Right ventricle myocardium superior (tissue), 1 donor: ENCODE results near the gene ZC3H12C. TPM values are rescaled to one million over a fixed set of nuclear protein-coding genes. Genes with fewer than 3 reads are reported as not detected.
"Not testable (repeated sequence)": the region's sequence is repeated elsewhere in the genome, so short reads cannot be mapped to it uniquely, and the experiment has no call there.

ENCODE experiments used
- ATAC-seq: fragments of 200-7000 bp; cut with Tn5 transposase; one replicate; pipeline ENCODE4 v1.9.1; 2020; ENCODE audit warnings: mild to moderate bottlenecking; ENCODE audit not compliant: poor library complexity
- DNase-seq: peaks from one replicate; pipeline ENCODE4 v3.0.0-alpha.2; 2020
- intact Hi-C: fragments of 100-400 bp; cut with DNase I; formaldehyde crosslinking; loops from one replicate; pipeline ENCODE4 v1.11.2; 2022
- total RNA-seq: library from RNA; stranded (reverse); fragmentation: NEBNext Ultra II Directional; extraction: Animal tissue kit (Norgen Biotek cat#: 25700); gene quantifications from one replicate; pipeline ENCODE4 v1.2.1, GENCODE V29; 2021
- donor health status: DM: no; HTN: yes; CAD: no; lungs with severe emphysema.

ZC3H12C gene
- total RNA-seq, 1 donor from 2014 or later = 16.1 TPM

GRCh38 chr11:110194211-110194766 lies 101.1 kb downstream of the ZC3H12C start:
- ATAC-seq, intact Hi-C loops, DNase-seq: not testable (repeated sequence)

GRCh38 chr11:110196241-110196754 lies 103.1 kb downstream of the ZC3H12C start:
- intact Hi-C loops = no loop called here
- DNase-seq (no peak), ATAC-seq (no peak)

DNA sequence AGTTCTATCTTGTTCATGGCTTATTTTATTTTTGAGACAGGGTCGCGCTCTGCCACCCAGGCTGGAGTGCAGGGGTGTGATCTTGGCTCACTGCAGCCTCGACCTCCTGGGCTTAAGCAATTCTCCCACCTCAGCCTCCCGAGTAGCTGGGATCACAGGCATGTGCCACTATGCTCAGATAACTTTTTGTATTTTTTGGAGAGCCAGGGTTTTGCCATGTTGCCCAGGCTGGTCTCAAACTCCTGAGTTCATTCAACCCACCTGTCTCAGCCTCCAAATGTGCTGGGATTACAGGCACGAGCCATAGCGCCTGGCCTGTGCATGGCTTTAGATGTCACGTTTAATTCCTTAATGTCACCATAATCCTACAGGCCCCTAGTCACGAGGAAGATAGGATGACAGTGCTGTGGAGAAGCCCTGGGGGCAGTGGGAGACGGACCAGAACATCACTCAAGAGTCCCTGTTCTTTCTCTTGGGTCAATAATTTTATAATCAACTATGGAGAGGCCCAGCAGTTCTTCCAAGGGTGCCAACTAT lies 103.8 kb downstream of the ZC3H12C start:
- ATAC-seq (no peak), DNase-seq (no peak)
- intact Hi-C loops = no loop called here

GRCh38 chr11:110198031-110198729 lies 105.0 kb downstream of the ZC3H12C start:
- intact Hi-C loops = no loop called here
- DNase-seq (no peak), ATAC-seq (no peak)

DNA sequence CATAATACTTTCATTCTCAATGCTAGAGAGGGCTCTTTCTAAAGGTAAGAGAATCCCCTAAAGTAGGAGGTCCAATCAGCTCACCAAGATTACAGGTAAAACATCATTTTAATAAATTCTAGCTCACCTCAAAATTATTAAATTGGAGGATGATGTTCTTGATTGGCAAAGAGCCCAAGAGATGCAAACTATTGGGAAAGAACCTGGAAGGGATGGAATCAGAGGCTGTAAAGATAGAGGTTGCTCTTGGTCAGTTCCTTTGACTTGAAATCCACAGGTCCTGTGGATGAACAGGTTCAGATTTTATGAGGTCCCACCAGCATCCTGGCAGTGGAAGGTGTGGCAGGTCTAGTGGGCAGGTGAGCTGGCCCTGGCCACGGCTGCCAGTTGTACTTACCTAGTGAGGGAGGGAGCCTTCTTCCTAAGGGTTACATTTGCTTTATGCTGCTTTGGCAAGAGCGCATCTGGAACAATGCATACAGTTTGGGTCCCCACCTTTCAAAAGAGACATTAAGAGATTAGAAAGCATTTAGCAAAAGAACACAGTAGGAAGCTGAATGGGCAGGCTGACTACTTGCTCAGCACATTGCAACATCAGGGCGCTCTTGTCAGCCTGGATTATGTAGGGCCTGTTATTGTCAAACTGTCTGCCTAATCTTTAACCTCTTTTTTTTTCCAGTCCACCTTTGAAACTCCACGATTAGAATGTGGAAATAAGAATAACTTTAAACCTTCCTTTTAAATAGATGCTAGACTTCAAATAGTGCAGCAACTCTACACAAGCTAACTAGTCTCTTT lies 106.2 kb downstream of the ZC3H12C start:
- ATAC-seq = no peak
- intact Hi-C loops = no loop called here

DNA sequence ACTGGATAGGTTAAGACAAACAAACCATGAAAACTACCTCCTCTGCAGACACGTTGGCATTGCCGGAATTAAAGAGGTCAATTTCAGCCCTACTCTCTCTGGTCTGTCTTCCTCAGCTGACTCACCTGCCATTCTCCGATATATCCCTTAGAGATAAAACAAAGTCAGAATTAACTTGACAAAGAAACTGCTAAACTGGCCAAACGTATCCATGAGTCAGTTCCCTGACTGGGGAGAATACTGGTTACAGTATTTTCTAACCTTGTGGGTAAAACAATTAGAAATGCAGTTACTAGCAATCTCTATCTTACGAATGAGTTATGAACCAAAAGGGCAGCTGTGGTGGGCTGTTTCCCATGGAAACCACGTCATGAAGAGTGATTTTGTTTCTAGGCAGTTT lies 107.0 kb downstream of the ZC3H12C start:
- DNase-seq = no peak
- ATAC-seq = no peak
- intact Hi-C loops = loop anchor here (5.0 kb wide), 2 partner anchors 167 to 232 kb away; no protein-coding TSS in a partner anchor

More for the DNA sequence above, 106.2 kb downstream of the ZC3H12C start:
- DNase-seq = no peak

DNA sequence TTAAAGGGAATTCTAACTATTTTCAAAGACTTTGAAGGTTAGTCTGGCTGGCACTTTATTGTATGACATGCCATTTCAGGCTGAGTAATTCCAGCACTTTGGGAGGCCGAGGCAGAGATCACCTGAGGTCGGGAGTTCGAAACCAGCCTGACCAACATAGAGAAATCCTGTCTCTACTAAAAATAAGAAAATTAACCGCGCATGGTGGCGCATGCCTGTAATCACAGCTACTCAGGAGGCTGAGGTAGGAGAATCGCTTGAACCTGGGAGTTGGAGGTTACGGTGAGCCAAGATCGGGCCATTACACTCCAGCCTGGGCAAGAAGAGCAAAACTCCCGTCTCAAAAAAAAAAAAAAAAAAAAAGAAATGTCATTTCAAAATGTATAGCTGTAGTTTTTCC lies 107.6 kb downstream of the ZC3H12C start:
- intact Hi-C loops = loop anchor here (5.0 kb wide), 2 partner anchors 166 to 231 kb away; no protein-coding TSS in a partner anchor

GRCh38 chr11:110207123-110207522 lies 113.9 kb downstream of the ZC3H12C start:
- no peak for DNase-seq
- intact Hi-C loops = no loop called here
- ATAC-seq = no peak

More for the DNA sequence above, 107.6 kb downstream of the ZC3H12C start:
- no peak for DNase-seq
- no peak for ATAC-seq

DNA sequence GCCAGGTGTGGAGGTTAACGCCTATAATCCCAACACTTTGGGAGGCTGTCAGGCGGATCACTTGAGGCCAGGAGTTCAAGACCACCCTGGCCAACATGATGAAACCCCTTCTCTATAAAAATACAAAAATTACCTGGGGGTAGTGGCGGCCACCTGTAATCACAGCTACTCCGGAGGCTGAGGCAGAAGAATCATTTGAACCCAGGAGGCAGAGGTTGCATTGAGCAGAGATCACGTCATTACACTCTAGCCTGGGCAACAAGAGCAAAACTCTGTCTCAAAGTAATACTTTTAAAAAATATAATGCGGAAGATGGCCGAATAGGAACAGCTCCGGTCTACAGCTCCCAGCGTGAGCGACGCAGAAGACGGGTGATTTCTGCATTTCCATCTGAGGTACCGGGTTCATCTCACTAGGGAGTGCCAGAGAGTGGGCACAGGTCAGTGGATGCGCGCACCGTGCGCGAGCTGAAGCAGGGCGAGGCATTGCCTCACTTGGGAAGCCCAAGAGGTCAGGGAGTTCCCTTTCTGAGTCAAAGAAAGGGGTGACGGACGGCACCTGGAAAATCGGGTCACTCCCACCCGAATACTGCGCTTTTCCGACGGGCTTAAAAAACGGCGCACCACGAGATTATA lies 115.6 kb downstream of the ZC3H12C start:
- intact Hi-C loops, DNase-seq, ATAC-seq: not testable (repeated sequence)

DNA sequence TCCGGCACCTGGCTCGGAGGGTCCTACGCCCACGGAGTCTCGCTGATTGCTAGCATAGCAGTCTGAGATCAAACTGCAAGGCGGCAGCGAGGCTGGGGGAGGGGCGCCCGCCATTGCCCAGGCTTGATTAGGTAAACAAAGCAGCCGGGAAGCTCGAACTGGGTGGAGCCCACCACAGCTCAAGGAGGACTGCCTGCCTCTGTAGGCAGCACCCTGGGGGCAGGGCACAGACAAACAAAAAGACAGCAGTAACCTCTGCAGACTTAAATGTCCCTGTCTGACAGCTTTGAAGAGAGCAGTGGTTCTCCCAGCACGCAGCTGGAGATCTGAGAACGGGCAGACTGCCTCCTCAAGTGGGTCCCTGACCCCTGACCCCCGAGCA lies 116.1 kb downstream of the ZC3H12C start:
- intact Hi-C loops, DNase-seq, ATAC-seq: not testable (repeated sequence)

GRCh38 chr11:110217223-110217877 lies 124.2 kb downstream of the ZC3H12C start:
- intact Hi-C loops = no loop called here
- no peak for DNase-seq
- ATAC-seq = no peak

- intact Hi-C loops = no loop called here
- ATAC-seq (no peak), DNase-seq (no peak)
These were observed 124.7 kb downstream of the ZC3H12C start for GRCh38 chr11:110217936-110218335.

DNA sequence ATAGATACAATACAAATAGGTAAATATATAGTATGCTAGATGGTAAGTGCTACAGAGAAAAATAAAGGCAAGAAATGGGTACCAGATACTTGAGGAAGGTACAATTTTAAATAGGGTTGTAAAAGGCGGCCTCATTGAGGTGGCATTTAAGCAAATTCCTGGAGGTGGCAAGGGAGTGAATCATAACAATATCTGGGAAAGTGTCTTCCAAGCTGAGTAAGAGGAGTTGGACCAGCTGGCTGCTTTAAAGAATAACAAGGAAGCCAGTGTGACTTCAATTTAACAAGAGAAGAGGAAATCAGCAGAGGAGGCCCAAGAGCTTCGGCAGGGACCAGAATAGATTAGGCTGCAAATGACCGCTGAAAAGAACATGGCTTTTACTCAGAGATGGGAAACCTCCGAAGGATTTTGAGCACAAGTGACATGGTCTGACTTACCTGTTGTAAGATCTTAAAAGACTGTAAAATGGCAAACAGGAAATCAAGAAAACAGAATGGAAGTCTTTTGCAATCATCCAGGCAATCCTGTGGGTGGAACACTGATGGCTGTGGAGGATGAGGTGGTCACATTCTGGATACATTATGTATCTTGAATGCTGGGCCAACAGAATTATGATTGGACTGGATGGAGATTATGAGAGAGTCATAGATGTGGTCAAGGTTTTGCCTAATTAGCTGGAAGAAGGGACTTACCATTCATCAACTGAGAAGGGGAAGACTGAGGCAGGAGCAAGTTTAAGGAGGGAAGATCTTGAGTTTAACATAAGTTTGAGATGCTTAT lies 126.0 kb downstream of the ZC3H12C start:
- ATAC-seq (no peak), DNase-seq (no peak)
- intact Hi-C loops = no loop called here

Other genes with a start within 250 kb of the ZC3H12C start
- 114 TPM for gene RDX, start 203.2 kb downstream of the ZC3H12C start, total RNA-seq